ENCODE measurements around the gene EXOC1. TPM values are rescaled to one million over a fixed set of nuclear protein-coding genes. Genes with fewer than 3 reads are reported as not detected.

Gene EXOC1
- total and polyA plus RNA-seq, 11 donors = 11.0 to 27.7 (median 21.4) TPM

DNA sequence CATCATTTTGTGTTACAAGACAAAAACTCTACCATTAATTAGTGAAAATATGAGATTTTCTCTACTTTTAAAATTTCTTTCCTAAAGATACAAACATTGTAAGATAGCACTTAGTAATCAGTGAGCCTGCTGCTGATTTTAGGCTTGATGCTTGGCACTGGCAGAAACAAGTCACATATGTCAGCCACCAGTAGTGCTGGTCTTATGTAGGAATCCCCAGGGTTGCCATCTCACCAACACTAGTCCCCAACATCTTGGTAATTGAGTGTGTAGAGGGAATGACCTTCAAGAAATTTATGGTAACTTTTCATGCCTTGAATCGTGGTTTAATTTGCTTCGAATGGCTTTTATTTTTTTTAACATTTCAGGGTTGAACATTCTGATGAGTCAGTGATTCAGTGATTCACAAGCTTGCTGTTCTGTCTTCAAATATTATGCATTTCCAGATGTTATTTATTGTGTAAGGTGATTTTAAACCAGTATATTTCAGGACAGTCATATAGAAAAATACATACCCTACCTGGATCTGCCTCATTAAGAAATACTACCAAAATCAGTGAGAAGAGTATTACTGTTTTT is 11.9 kb downstream of the EXOC1 start:
- no peak overlapping the region for H3K4me3 ChIP-seq
- H3K4me1 ChIP-seq = peaks cover 0 to 30% (median 15%) of the 10 kb centered on the region in 12 donors
- TF ChIP-seq, protein P1, sequence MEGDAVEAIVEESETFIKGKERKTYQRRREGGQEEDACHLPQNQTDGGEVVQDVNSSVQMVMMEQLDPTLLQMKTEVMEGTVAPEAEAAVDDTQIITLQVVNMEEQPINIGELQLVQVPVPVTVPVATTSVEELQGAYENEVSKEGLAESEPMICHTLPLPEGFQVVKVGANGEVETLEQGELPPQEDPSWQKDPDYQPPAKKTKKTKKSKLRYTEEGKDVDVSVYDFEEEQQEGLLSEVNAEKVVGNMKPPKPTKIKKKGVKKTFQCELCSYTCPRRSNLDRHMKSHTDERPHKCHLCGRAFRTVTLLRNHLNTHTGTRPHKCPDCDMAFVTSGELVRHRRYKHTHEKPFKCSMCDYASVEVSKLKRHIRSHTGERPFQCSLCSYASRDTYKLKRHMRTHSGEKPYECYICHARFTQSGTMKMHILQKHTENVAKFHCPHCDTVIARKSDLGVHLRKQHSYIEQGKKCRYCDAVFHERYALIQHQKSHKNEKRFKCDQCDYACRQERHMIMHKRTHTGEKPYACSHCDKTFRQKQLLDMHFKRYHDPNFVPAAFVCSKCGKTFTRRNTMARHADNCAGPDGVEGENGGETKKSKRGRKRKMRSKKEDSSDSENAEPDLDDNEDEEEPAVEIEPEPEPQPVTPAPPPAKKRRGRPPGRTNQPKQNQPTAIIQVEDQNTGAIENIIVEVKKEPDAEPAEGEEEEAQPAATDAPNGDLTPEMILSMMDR (IDR thresholded peaks at IDR 0.05) = no peak
- no peak for TF ChIP-seq POLR2A (IDR thresholded peaks at IDR 0.05)
- WGBS, 4 donors = 84 to 90% (median 86%) methylated on average over 2 of the region's 2 CpGs
- peak overlapping the region in 5 of 12 donors; percentile 22 to 76 (median 61) for H3K27ac ChIP-seq
- no peak for ATAC-seq
- H3K27me3 ChIP-seq = no peaks in the 10 kb centered on the region
- no peaks in the 10 kb centered on the region for H3K9me3 ChIP-seq
- intact Hi-C loops (cut with DNase I) = loop anchor here in 4 of 10 donors (5.0 to 10.0 kb wide), 5 partner anchors 321 to 891 kb away; partner anchors contain the start of genes CLOCK (in 2 of the 4) and SRD5A3 (in 2 of the 4)
- DNase-seq = no peak
- H3K36me3 ChIP-seq = peaks cover 0 to 75% (median 65%) of the 10 kb centered on the region in 9 donors

GRCh38 chr4:55866290-55866907 is 13.0 kb downstream of the EXOC1 start:
- ATAC-seq (peak; percentile 93 to 97 (median 96)), DNase-seq (no peak)
- Histone ChIP-seq H3K9me3 (no peaks in the 10 kb centered on the region), H3K36me3 (peaks cover 0 to 75% (median 65%) of the 10 kb centered on the region in 9 donors), H3K4me3 (peak overlapping the region in 1 of 12 donors; percentile 9), H3K27me3 (no peaks in the 10 kb centered on the region), H3K4me1 (peaks cover 0 to 30% (median 15%) of the 10 kb centered on the region in 12 donors), H3K27ac (peak overlapping the region; percentile 16 to 76 (median 44))
- intact Hi-C loops (cut with DNase I) = loop anchor here in 5 of 10 donors (2.0 to 10.0 kb wide), 6 partner anchors 322 to 892 kb away; partner anchors contain the start of genes SRD5A3 (in 4 of the 5) and CLOCK (in 2 of the 5)
- WGBS, 4 donors = 46 to 59% (median 57%) methylated on average over 2 of the region's 2 CpGs
- TF ChIP-seq, protein P1 (IDR thresholded peaks at IDR 0.05) = no peak
- TF ChIP-seq POLR2A (IDR thresholded peaks at IDR 0.05) = no peak

- WGBS, 4 donors = 9 to 10% (median 10%) methylated on average over 4 of the region's 4 CpGs
- H3K27me3 ChIP-seq = no peaks in the 10 kb centered on the region
- H3K27ac ChIP-seq = peak overlapping the region in 8 of 12 donors; percentile 22 to 76 (median 58)
- no peaks in the 10 kb centered on the region for H3K9me3 ChIP-seq
- peak; percentile 79 to 91 (median 85) for ATAC-seq
- H3K4me3 ChIP-seq = peak overlapping the region in 1 of 12 donors; percentile 9
- TF ChIP-seq, protein P1 (IDR thresholded peaks at IDR 0.05) = peak; percentile 74 to 92 (median 86)
- TF ChIP-seq POLR2A (IDR thresholded peaks at IDR 0.05) = no peak
- intact Hi-C loops (cut with DNase I) = loop anchor here in 5 of 10 donors (2.0 to 10.0 kb wide), 6 partner anchors 322 to 892 kb away; partner anchors contain the start of genes SRD5A3 (in 4 of the 5) and CLOCK (in 2 of the 5)
- no peak for DNase-seq
- peaks cover 0 to 30% (median 15%) of the 10 kb centered on the region in 12 donors for H3K4me1 ChIP-seq
- peaks cover 0 to 75% (median 65%) of the 10 kb centered on the region in 9 donors for H3K36me3 ChIP-seq
Measured at GRCh38 chr4:55866973-55867574, 13.6 kb downstream of the EXOC1 start.
